HepG2 (cell line): ENCODE data around the gene DDX20. TPM values are rescaled to one million over a fixed set of nuclear protein-coding genes. Genes with fewer than 3 reads are reported as not detected.

ENCODE experiments used
- BCL6 ChIP-seq: IDR thresholded peaks from 2 replicates; pipeline ENCODE4 v1.6.1; 2016; ENCODE audit warnings: missing genetic modification reagents, missing compliant biosample characterization
- CBX2 ChIP-seq, 2 experiments: fragments of 200-600 bp in 1 of 2; sonication (generic); formaldehyde crosslinking in 1 of 2; IDR thresholded peaks; 2 replicates each; pipeline versions ENCODE4 v1.7.0 to v1.8.1; 2018 to 2022; ENCODE audit warnings: low read depth in 2 of 2, low read length in 1 of 2, mild to moderate bottlenecking in 1 of 2, missing genetic modification reagents in 1 of 2
- CEBPG ChIP-seq: IDR thresholded peaks from 2 replicates; pipeline ENCODE4 v1.6.1; 2016
- NFKB2 ChIP-seq: sonication (generic); formaldehyde crosslinking; IDR thresholded peaks from 2 replicates; pipeline ENCODE4 v1.4.0; 2020; ENCODE audit warnings: missing genetic modification reagents, borderline replicate concordance
- SKI ChIP-seq: fragments of 450-650 bp; IDR thresholded peaks from one replicate; pipeline ENCODE4 v1.6.1; 2018; ENCODE audit warnings: mild to moderate bottlenecking; ENCODE audit not compliant: partially characterized antibody
- ZNF3 ChIP-seq: IDR thresholded peaks from 2 replicates; pipeline ENCODE4 v1.7.0; 2017; ENCODE audit warnings: inconsistent platforms
- ZNF768 ChIP-seq: sonication (generic); formaldehyde crosslinking; IDR thresholded peaks from 2 replicates; pipeline ENCODE4 v1.4.0; 2020; ENCODE audit warnings: missing genetic modification reagents
- polyA plus RNA-seq, 8 experiments: library from polyadenylated mRNA; depleted of rRNA in 3 of 8; stranded (reverse) in 7 of 8; unstranded in 1 of 8; fragments of >200 nt; fragmentation: Illumina TruSeq in 4 of 8; extraction: Trizol in 4 of 8; gene quantifications; 2 replicates each; pipeline versions ENCODE4 v1.2.1 to v1.2.3, GENCODE V29; 2011 to 2016; ENCODE audit warnings: low read depth in 4 of 8, missing spikeins in 1 of 8, mixed read lengths in 1 of 8; ENCODE audit not compliant: insufficient read depth in 1 of 8
- total RNA-seq, 5 experiments: library from RNA; depleted of rRNA; stranded (reverse); fragments of >200 nt; fragmentation: Illumina TruSeq; extraction: Trizol; gene quantifications; 2 replicates each; pipeline ENCODE4 v1.2.3, GENCODE V29; 2016; ENCODE audit warnings: low read depth in 1 of 5
- TF ChIP-seq, protein P1 (sequence below): sonication (generic); formaldehyde crosslinking; IDR thresholded peaks from 2 replicates; pipeline ENCODE4 v1.4.0; 2020; ENCODE audit warnings: missing genetic modification reagents, borderline replicate concordance
- TF ChIP-seq, protein P2 (sequence below): sonication (generic); formaldehyde crosslinking; IDR thresholded peaks from 2 replicates; pipeline ENCODE4 v1.5.0; 2020; ENCODE audit warnings: missing genetic modification reagents, mild to moderate bottlenecking, borderline replicate concordance
- TF ChIP-seq, protein P3 (sequence below): sonication (generic); formaldehyde crosslinking; IDR thresholded peaks from 2 replicates; pipeline ENCODE4 v1.4.0; 2020; ENCODE audit warnings: missing genetic modification reagents, borderline replicate concordance
- TF ChIP-seq, protein P4 (sequence below), 2 experiments: fragments of 450-650 bp in 1 of 2; sonication (generic) in 1 of 2; formaldehyde crosslinking in 1 of 2; IDR thresholded peaks; 2 replicates each; pipeline versions ENCODE4 v1.6.1 to v1.8.0; 2016 to 2022; ENCODE audit warnings: antibody characterized with exemption in 1 of 2, mild to moderate bottlenecking in 1 of 2, missing genetic modification reagents in 1 of 2

The DDX20 gene
- total and polyA plus RNA-seq, 2 of the 13 experiments (the other 11 are each of a cell fraction or from before 2014, with no cell fraction given) = 4.0 to 14.3 TPM

DNA sequence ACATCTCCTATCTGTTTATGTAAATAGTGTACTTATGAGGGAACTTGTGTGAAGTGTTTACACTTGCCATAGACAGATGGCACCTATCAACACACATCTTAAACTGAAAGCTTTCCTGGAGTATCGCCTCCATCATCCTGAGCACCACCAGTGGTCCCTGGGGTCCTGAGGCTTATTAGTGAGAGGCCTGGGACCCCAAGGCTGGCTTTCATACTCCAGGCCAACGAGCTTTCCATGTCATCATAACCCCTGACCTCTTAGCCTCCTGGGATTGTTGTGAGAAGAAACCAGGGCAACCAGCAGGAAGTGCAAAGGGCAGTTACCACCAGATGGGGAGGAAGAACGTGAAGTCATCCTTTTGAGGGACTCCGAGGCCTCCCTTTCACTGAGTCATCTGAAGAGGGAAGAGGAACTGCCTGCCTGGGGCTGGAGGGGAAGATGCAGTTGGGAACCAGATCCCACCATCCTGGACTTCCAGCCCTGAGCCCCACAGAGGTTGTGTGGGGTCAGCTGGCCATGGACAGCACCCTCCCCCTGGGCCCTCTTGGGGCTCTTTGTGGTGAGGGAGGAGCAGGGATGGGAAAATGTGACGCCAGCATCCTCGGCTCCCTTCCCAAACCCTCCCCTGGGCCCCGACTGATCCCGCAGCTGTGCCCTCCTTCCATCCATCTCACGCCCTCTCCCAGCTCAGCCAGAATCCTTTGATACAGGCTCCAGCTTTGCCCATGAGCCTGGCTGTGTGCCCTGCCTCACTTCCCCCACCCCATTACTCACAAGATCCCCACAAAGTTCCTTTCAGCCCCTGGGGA, 22.3 kb upstream of the DDX20 start (continued):
- TF ChIP-seq, protein P1, sequence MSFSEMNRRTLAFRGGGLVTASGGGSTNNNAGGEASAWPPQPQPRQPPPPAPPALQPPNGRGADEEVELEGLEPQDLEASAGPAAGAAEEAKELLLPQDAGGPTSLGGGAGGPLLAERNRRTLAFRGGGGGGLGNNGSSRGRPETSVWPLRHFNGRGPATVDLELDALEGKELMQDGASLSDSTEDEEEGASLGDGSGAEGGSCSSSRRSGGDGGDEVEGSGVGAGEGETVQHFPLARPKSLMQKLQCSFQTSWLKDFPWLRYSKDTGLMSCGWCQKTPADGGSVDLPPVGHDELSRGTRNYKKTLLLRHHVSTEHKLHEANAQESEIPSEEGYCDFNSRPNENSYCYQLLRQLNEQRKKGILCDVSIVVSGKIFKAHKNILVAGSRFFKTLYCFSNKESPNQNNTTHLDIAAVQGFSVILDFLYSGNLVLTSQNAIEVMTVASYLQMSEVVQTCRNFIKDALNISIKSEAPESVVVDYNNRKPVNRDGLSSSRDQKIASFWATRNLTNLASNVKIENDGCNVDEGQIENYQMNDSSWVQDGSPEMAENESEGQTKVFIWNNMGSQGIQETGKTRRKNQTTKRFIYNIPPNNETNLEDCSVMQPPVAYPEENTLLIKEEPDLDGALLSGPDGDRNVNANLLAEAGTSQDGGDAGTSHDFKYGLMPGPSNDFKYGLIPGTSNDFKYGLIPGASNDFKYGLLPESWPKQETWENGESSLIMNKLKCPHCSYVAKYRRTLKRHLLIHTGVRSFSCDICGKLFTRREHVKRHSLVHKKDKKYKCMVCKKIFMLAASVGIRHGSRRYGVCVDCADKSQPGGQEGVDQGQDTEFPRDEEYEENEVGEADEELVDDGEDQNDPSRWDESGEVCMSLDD = no peak
- TF ChIP-seq, protein P2, sequence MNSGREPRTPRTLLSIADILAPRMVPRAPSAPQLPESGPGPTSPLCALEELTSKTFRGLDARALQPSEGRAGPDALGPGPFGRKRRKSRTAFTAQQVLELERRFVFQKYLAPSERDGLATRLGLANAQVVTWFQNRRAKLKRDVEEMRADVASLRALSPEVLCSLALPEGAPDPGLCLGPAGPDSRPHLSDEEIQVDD = no peak
- TF ChIP-seq SKI = no peak
- TF ChIP-seq, protein P3, sequence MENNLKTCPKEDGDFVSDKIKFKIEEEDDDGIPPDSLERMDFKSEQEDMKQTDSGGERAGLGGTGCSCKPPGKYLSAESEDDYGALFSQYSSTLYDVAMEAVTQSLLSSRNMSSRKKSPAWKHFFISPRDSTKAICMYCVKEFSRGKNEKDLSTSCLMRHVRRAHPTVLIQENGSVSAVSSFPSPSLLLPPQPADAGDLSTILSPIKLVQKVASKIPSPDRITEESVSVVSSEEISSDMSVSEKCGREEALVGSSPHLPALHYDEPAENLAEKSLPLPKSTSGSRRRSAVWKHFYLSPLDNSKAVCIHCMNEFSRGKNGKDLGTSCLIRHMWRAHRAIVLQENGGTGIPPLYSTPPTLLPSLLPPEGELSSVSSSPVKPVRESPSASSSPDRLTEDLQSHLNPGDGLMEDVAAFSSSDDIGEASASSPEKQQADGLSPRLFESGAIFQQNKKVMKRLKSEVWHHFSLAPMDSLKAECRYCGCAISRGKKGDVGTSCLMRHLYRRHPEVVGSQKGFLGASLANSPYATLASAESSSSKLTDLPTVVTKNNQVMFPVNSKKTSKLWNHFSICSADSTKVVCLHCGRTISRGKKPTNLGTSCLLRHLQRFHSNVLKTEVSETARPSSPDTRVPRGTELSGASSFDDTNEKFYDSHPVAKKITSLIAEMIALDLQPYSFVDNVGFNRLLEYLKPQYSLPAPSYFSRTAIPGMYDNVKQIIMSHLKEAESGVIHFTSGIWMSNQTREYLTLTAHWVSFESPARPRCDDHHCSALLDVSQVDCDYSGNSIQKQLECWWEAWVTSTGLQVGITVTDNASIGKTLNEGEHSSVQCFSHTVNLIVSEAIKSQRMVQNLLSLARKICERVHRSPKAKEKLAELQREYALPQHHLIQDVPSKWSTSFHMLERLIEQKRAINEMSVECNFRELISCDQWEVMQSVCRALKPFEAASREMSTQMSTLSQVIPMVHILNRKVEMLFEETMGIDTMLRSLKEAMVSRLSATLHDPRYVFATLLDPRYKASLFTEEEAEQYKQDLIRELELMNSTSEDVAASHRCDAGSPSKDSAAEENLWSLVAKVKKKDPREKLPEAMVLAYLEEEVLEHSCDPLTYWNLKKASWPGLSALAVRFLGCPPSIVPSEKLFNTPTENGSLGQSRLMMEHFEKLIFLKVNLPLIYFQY (CRISPR knock-in tag) = no peak
- TF ChIP-seq ZNF768 (CRISPR knock-in tag) = no peak
- TF ChIP-seq, protein P4, sequence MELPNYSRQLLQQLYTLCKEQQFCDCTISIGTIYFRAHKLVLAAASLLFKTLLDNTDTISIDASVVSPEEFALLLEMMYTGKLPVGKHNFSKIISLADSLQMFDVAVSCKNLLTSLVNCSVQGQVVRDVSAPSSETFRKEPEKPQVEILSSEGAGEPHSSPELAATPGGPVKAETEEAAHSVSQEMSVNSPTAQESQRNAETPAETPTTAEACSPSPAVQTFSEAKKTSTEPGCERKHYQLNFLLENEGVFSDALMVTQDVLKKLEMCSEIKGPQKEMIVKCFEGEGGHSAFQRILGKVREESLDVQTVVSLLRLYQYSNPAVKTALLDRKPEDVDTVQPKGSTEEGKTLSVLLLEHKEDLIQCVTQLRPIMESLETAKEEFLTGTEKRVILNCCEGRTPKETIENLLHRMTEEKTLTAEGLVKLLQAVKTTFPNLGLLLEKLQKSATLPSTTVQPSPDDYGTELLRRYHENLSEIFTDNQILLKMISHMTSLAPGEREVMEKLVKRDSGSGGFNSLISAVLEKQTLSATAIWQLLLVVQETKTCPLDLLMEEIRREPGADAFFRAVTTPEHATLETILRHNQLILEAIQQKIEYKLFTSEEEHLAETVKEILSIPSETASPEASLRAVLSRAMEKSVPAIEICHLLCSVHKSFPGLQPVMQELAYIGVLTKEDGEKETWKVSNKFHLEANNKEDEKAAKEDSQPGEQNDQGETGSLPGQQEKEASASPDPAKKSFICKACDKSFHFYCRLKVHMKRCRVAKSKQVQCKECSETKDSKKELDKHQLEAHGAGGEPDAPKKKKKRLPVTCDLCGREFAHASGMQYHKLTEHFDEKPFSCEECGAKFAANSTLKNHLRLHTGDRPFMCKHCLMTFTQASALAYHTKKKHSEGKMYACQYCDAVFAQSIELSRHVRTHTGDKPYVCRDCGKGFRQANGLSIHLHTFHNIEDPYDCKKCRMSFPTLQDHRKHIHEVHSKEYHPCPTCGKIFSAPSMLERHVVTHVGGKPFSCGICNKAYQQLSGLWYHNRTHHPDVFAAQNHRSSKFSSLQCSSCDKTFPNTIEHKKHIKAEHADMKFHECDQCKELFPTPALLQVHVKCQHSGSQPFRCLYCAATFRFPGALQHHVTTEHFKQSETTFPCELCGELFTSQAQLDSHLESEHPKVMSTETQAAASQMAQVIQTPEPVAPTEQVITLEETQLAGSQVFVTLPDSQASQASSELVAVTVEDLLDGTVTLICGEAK (IDR thresholded peaks at IDR 0.05) = no peak
- TF ChIP-seq, protein P4 (CRISPR knock-in tag; IDR thresholded peaks at IDR 0.05) = peak; percentile 58; the same call in 1 of the 2 replicates
- TF ChIP-seq NFKB2 (CRISPR knock-in tag) = no peak
- TF ChIP-seq ZNF3 (CRISPR knock-in tag) = no peak
- TF ChIP-seq BCL6 (CRISPR knock-in tag) = peak; percentile 12; the same call in 1 of the 2 replicates
- TF ChIP-seq CEBPG = peak; percentile 59
- TF ChIP-seq CBX2 (IDR thresholded peaks at IDR 0.05; ENCODE audit: low read depth, low read length) = no peak
- no peak for TF ChIP-seq CBX2 (CRISPR knock-in tag; IDR thresholded peaks at IDR 0.05; ENCODE audit: low read depth)
